PC-3 (cell line): Measurements from ENCODE around the gene OTC. TPM values are rescaled to one million over a fixed set of nuclear protein-coding genes. Genes with fewer than 3 reads are reported as not detected.

ENCODE experiments used
- ATAC-seq: fragments of 200-7000 bp; cut with Tn5 transposase; 2 replicates; pipeline ENCODE4 v1.9.1; 2020; ENCODE audit warnings: mild to moderate bottlenecking, moderate library complexity
- BruUV-seq: library from RNA; stranded (reverse); fragments of 400-500 nt; replicated peaks from 2 replicates; lab custom pipeline; 2021; lab: Mats Ljungman, UMichigan
- CTCF ChIA-PET: fragments of 300-600 bp; sonication (Branson Sonifier 250); formaldehyde crosslinking; loops from one replicate; lab custom pipeline; 2022; ENCODE audit warnings: antibody characterized with exemption; lab: Charles Lee
- POLR2A ChIA-PET: fragments of 300-600 bp; sonication (Branson Sonifier 250); formaldehyde crosslinking; loops from one replicate; lab custom pipeline; 2022; ENCODE audit warnings: antibody characterized with exemption; ENCODE audit not compliant: unreplicated experiment; lab: Charles Lee
- DNase-seq: peaks from one replicate; pipeline ENCODE4 v3.0.0-alpha.2; 2015
- H2AFZ ChIP-seq: fragments of 300-600 bp; sonication (generic); 2 replicates; pipeline ENCODE4 v1.6.0; 2016; ENCODE audit warnings: antibody characterized with exemption, low read length
- H3F3A ChIP-seq: fragments of 300-600 bp; sonication (generic); one replicate; pipeline ENCODE4 v1.6.0; 2017; ENCODE audit warnings: antibody characterized with exemption, low read length, control low read depth, mild to moderate bottlenecking; ENCODE audit not compliant: unreplicated experiment
- H3K27ac ChIP-seq: fragments of 300-600 bp; sonication (generic); 2 replicates; pipeline ENCODE4 v1.5.1; 2016; ENCODE audit warnings: mild to moderate bottlenecking, low read length
- H3K27me3 ChIP-seq: fragments of 300-600 bp; sonication (generic); 2 replicates; pipeline ENCODE4 v1.6.1; 2016; ENCODE audit warnings: low read length, mixed read lengths
- H3K36me3 ChIP-seq: fragments of 300-600 bp; sonication (generic); 2 replicates; pipeline ENCODE4 v1.6.1; 2016; ENCODE audit warnings: low read depth, mixed run types, low read length, mixed read lengths
- H3K4me1 ChIP-seq: fragments of 300-600 bp; sonication (generic); 2 replicates; pipeline ENCODE4 v1.5.1; 2016; ENCODE audit warnings: low read length; ENCODE audit not compliant: insufficient read depth
- H3K4me2 ChIP-seq: fragments of 300-600 bp; sonication (generic); 2 replicates; pipeline ENCODE4 v1.6.0; 2016; ENCODE audit warnings: low read length
- H3K4me3 ChIP-seq: fragments of 300-600 bp; sonication (generic); 2 replicates; pipeline ENCODE4 v1.5.1; 2016; ENCODE audit warnings: mild to moderate bottlenecking, low read length, mixed read lengths
- H3K79me2 ChIP-seq: fragments of 300-600 bp; sonication (generic); 2 replicates; pipeline ENCODE4 v1.6.1; 2017; ENCODE audit warnings: low read length, mixed read lengths
- H3K9ac ChIP-seq: fragments of 300-600 bp; sonication (generic); 2 replicates; pipeline ENCODE4 v1.6.0; 2016; ENCODE audit warnings: mild to moderate bottlenecking, low read length
- H3K9me2 ChIP-seq: fragments of 300-600 bp; sonication (generic); replicated peaks from 2 replicates; pipeline ENCODE4 v1.6.1; 2016; ENCODE audit warnings: mixed run types, low read length, mixed read lengths
- H3K9me3 ChIP-seq: fragments of 300-600 bp; sonication (generic); 2 replicates; pipeline ENCODE4 v1.6.1; 2016; ENCODE audit warnings: low read length, mixed read lengths
- H4K20me1 ChIP-seq: fragments of 300-600 bp; sonication (generic); 2 replicates; pipeline ENCODE4 v1.6.1; 2016; ENCODE audit warnings: low read length, mixed read lengths
- CTCF ChIP-seq: fragments of 300-600 bp; sonication (generic); conservative IDR thresholded peaks from 2 replicates; pipeline ENCODE4 v1.5.1; 2017; ENCODE audit warnings: antibody characterized with exemption, low read depth, mild to moderate bottlenecking, low read length
- EZH2 ChIP-seq: fragments of 300-600 bp; sonication (generic); IDR thresholded peaks from one replicate; pipeline ENCODE4 v1.6.1; 2017; ENCODE audit warnings: antibody characterized with exemption, mild to moderate bottlenecking, low read length; ENCODE audit not compliant: unreplicated experiment
- EZH2phosphoT487 ChIP-seq: fragments of 300-600 bp; sonication (generic); IDR thresholded peaks from 2 replicates; pipeline ENCODE4 v1.6.1; 2018; ENCODE audit warnings: mild to moderate bottlenecking, antibody characterized with exemption, low read length, borderline replicate concordance
- intact Hi-C: fragments of 100-400 bp; cut with micrococcal nuclease; formaldehyde crosslinking; loops from 2 replicates; pipeline ENCODE4 v1.9.0; 2023
- total RNA-seq: library from RNA; depleted of rRNA; stranded (reverse); fragments of >200 nt; gene quantifications from 2 replicates; pipeline ENCODE4 v1.2.3, GENCODE V29; 2014

The OTC gene
- total RNA-seq, 1 experiment from 2014 or later = not detected

GRCh38 chrX:38375891-38376290, 23.5 kb downstream of the OTC start:
- ChIA-PET CTCF (no interaction called here), POLR2A (no interaction called here)
- Histone ChIP-seq H3K4me3 (no peak overlapping the region), H3K9me2 (no peaks in the 10 kb centered on the region), H3K9ac (no peak overlapping the region), H3K9me3 (no peaks in the 10 kb centered on the region), H3K27ac (no peak overlapping the region), H3K79me2 (no peaks in the 10 kb centered on the region), H3K4me1 (no peaks in the 10 kb centered on the region), H4K20me1 (no peaks in the 10 kb centered on the region), H3K4me2 (no peak overlapping the region), H3K27me3 (peaks cover 60% of the 10 kb centered on the region), H3F3A (no peaks in the 10 kb centered on the region), H3K36me3 (no peaks in the 10 kb centered on the region), H2AFZ (no peak overlapping the region)
- DNase-seq (peak; percentile 34), ATAC-seq (peak; percentile 40; the same call in 1 of the 2 replicates)
- no TSS peak for BruUV-seq
- intact Hi-C loops = no loop called here
- TF ChIP-seq CTCF (peak; percentile 61), EZH2 (no peak)

- Histone ChIP-seq H3K36me3 (no peaks in the 10 kb centered on the region), H3K4me3 (no peak overlapping the region), H4K20me1 (no peaks in the 10 kb centered on the region), H3K27me3 (peaks cover 53% of the 10 kb centered on the region), H3K9me3 (no peaks in the 10 kb centered on the region), H3K4me2 (no peak overlapping the region), H2AFZ (no peak overlapping the region), H3F3A (no peaks in the 10 kb centered on the region), H3K4me1 (no peaks in the 10 kb centered on the region), H3K79me2 (no peaks in the 10 kb centered on the region), H3K9ac (no peak overlapping the region), H3K27ac (no peak overlapping the region), H3K9me2 (no peaks in the 10 kb centered on the region)
- TF ChIP-seq CTCF (no peak), EZH2phosphoT487 (no peak), EZH2 (no peak)
- intact Hi-C loops = no loop called here
- ChIA-PET POLR2A (no interaction called here), CTCF (no interaction called here)
- DNase-seq = no peak
- no peak for ATAC-seq
- no TSS peak for BruUV-seq
Measured at GRCh38 chrX:38376747-38377146, 24.3 kb downstream of the OTC start.

GRCh38 chrX:38379088-38379487, 26.7 kb downstream of the OTC start:
- no peaks in the 10 kb centered on the region for H4K20me1 ChIP-seq
- H3K9ac ChIP-seq = no peak overlapping the region
- H3F3A ChIP-seq = no peaks in the 10 kb centered on the region
- ChIA-PET POLR2A (no interaction called here), CTCF (no interaction called here)
- H3K4me1 ChIP-seq = no peaks in the 10 kb centered on the region
- H3K27ac ChIP-seq = no peak overlapping the region
- no peak overlapping the region for H2AFZ ChIP-seq
- ATAC-seq = no peak
- intact Hi-C loops = no loop called here
- H3K9me3 ChIP-seq = no peaks in the 10 kb centered on the region
- no peaks in the 10 kb centered on the region for H3K79me2 ChIP-seq
- peaks cover 46% of the 10 kb centered on the region for H3K27me3 ChIP-seq
- TF ChIP-seq EZH2 (no peak), CTCF (no peak), EZH2phosphoT487 (no peak)
- BruUV-seq = no TSS peak
- H3K4me2 ChIP-seq = no peak overlapping the region
- no peaks in the 10 kb centered on the region for H3K9me2 ChIP-seq
- no peaks in the 10 kb centered on the region for H3K36me3 ChIP-seq
- no peak overlapping the region for H3K4me3 ChIP-seq
- DNase-seq = no peak
